Measurements from ENCODE around the gene SSR2.

Gene SSR2

GRCh38 chr1:156020293-156021092, at the start of gene SSR2:
TSS of gene SSR2 (minus strand) at chr1:156020951. CDS start at chr1:156020167, 784 bp downstream.
- peak; percentile 54 to 65 for DNase-seq (ENCODE audit: low read depth in 2 of 2)

- no peak for DNase-seq (ENCODE audit: low read depth in 2 of 2)
Measured at GRCh38 chr1:156070548-156070947, 49.8 kb upstream of the SSR2 start.

- no peak for DNase-seq (ENCODE audit: low read depth in 2 of 2)
Measured at GRCh38 chr1:156069490-156070455, 49.0 kb upstream of the SSR2 start.

- DNase-seq (ENCODE audit: low read depth in 2 of 2) = no peak
Measured at GRCh38 chr1:156067262-156067661, 46.5 kb upstream of the SSR2 start.

GRCh38 chr1:156065871-156066270, 45.1 kb upstream of the SSR2 start:
- DNase-seq (ENCODE audit: low read depth in 2 of 2) = no peak

GRCh38 chr1:156065212-156065611, 44.5 kb upstream of the SSR2 start:
- no peak for DNase-seq (ENCODE audit: low read depth in 2 of 2)

GRCh38 chr1:156064615-156065014, 43.9 kb upstream of the SSR2 start:
- DNase-seq (ENCODE audit: low read depth in 2 of 2) = no peak

- DNase-seq (ENCODE audit: low read depth in 2 of 2) = no peak
Measured at GRCh38 chr1:156063997-156064285, 43.2 kb upstream of the SSR2 start.

- no peak for DNase-seq (ENCODE audit: low read depth in 2 of 2)
Measured at GRCh38 chr1:156062189-156062588, 41.4 kb upstream of the SSR2 start.

- no peak for DNase-seq (ENCODE audit: low read depth in 2 of 2)
Measured at GRCh38 chr1:156060937-156061636, 40.3 kb upstream of the SSR2 start, which contains the start of gene RAB25. TSS of gene RAB25 (plus strand) at chr1:156061160. CDS start at chr1:156061401, 241 bp downstream.

- no peak for DNase-seq (ENCODE audit: low read depth in 2 of 2)
Measured at GRCh38 chr1:156056326-156056849, 35.6 kb upstream of the SSR2 start.

- no peak for DNase-seq (ENCODE audit: low read depth in 2 of 2)
Measured at GRCh38 chr1:156055281-156056048, 34.7 kb upstream of the SSR2 start.

GRCh38 chr1:156054500-156055280, 33.9 kb upstream of the SSR2 start, which contains the start of gene LAMTOR2:
TSS of gene LAMTOR2 (plus strand) at chr1:156054782. CDS start at chr1:156054890, 108 bp downstream.
- peak; percentile 83 to 90 for DNase-seq (ENCODE audit: low read depth in 2 of 2)

- peak; percentile 64 to 75 for DNase-seq (ENCODE audit: low read depth in 2 of 2)
Measured at GRCh38 chr1:156053768-156054499, 33.2 kb upstream of the SSR2 start, which contains the start of gene UBQLN4. TSS of gene UBQLN4 (minus strand) at chr1:156053798. CDS start at chr1:156053701, 97 bp downstream.

- peak; percentile 16 to 45 for DNase-seq (ENCODE audit: low read depth in 2 of 2)
Measured at GRCh38 chr1:156052862-156053767, 32.4 kb upstream of the SSR2 start.

- DNase-seq (ENCODE audit: low read depth in 2 of 2) = no peak
Measured at GRCh38 chr1:156051011-156051725, 30.4 kb upstream of the SSR2 start.

GRCh38 chr1:156050376-156050775, 29.6 kb upstream of the SSR2 start:
- DNase-seq (ENCODE audit: low read depth in 2 of 2) = no peak
